HCT116 (cell line): ENCODE results near the gene FBN3. TPM values are rescaled to one million over a fixed set of nuclear protein-coding genes. Genes with fewer than 3 reads are reported as not detected.

ENCODE experiments used
- ATAC-seq: fragments of 200-7000 bp; cut with Tn5 transposase; 2 replicates; pipeline ENCODE4 v1.9.1; 2020; ENCODE audit warnings: mild to moderate bottlenecking, moderate library complexity
- BruUV-seq: library from RNA; stranded (reverse); fragments of 400-500 nt; replicated peaks from 2 replicates; lab custom pipeline; 2021; lab: Mats Ljungman, UMichigan
- CTCF ChIA-PET: fragments of 300-600 bp; sonication (Branson Sonifier 250); formaldehyde crosslinking; loops from one replicate; lab custom pipeline; 2021; ENCODE audit warnings: antibody characterized with exemption; lab: Charles Lee
- POLR2A ChIA-PET: fragments of 300-600, 350-600 bp; sonication (Branson Sonifier 250); formaldehyde crosslinking; loops from one replicate; lab custom pipeline; 2021; ENCODE audit warnings: antibody characterized with exemption; lab: Charles Lee
- RAD21 ChIA-PET, 2 experiments: fragments of 300-600 bp; sonication (Branson Sonifier 250); formaldehyde crosslinking; loops; one replicate each; lab custom pipeline; 2023; ENCODE audit warnings: low total read pairs in 2 of 2; ENCODE audit not compliant: uncharacterized antibody in 2 of 2, unreplicated experiment in 2 of 2, low non-redundant PET in 1 of 2; lab: Charles Lee
- DNase-seq: peaks from one replicate; pipeline ENCODE4 v3.0.0-alpha.2; 2010; ENCODE audit warnings: low read depth, low spot score
- H2AFZ ChIP-seq: fragments of 200-600 bp; shearing (Covaris generic), sonication (generic); 2 replicates; pipeline ENCODE4 v1.6.1; 2017; ENCODE audit warnings: low read depth, mixed run types, mixed read lengths, antibody characterized with exemption, low read length; ENCODE audit not compliant: poor library complexity, severe bottlenecking
- H3K27ac ChIP-seq: 2 replicates; pipeline ENCODE4 v1.5.1; 2012; ENCODE audit warnings: low read depth, low read length
- H3K27me3 ChIP-seq: fragments of 200-600 bp; sonication (generic); 2 replicates; pipeline ENCODE4 v1.6.1; 2016; ENCODE audit warnings: mixed run types, low read length, mixed read lengths; ENCODE audit not compliant: insufficient read depth
- H3K36me3 ChIP-seq, 2 experiments: fragments of 200-500 bp in 1 of 2; fragments of 200-600 bp in 1 of 2; sonication (Bioruptor generic) in 1 of 2; sonication (generic) in 1 of 2; 2 replicates each; pipeline versions ENCODE4 v1.5.1 to v1.6.1; 2014 to 2016; ENCODE audit warnings: low read length in 2 of 2, inconsistent platforms in 1 of 2, mixed read lengths in 1 of 2, mixed run types in 1 of 2; ENCODE audit not compliant: insufficient read depth in 2 of 2, control insufficient read depth in 1 of 2
- H3K4me1 ChIP-seq, 2 experiments: fragments of 200-600 bp in 1 of 2; sonication (generic) in 1 of 2; 2 replicates each; pipeline versions ENCODE4 v1.5.1 to v1.6.1; 2012 to 2017; ENCODE audit warnings: low read length in 2 of 2, inconsistent platforms in 1 of 2, mild to moderate bottlenecking in 1 of 2, mixed read lengths in 1 of 2, mixed run types in 1 of 2, moderate library complexity in 1 of 2; ENCODE audit not compliant: insufficient read depth in 2 of 2, control insufficient read depth in 1 of 2
- H3K4me2 ChIP-seq: fragments of 200-600 bp; sonication (generic); 2 replicates; pipeline ENCODE4 v1.6.1; 2017; ENCODE audit warnings: mixed run types, low read length, mixed read lengths
- H3K4me3 ChIP-seq, 2 experiments: fragments of 200-600 bp in 1 of 2; sonication (generic) in 1 of 2; replicated peaks in 1 of 2; 2 replicates each; pipeline ENCODE4 v1.5.1; 2011 to 2016; ENCODE audit warnings: low read length in 2 of 2, control low read depth in 1 of 2, low read depth in 1 of 2, mild to moderate bottlenecking in 1 of 2, mixed read lengths in 1 of 2, mixed run types in 1 of 2
- H3K79me2 ChIP-seq: fragments of 200-600 bp; sonication (generic); 2 replicates; pipeline ENCODE4 v1.6.1; 2017; ENCODE audit warnings: mild to moderate bottlenecking, mixed run types, low read length, moderate library complexity, mixed read lengths; ENCODE audit not compliant: insufficient read depth
- H3K9ac ChIP-seq: fragments of 200-600 bp; sonication (generic); 2 replicates; pipeline ENCODE4 v1.6.1; 2016; ENCODE audit warnings: low read length, mixed read lengths
- H3K9me2 ChIP-seq: fragments of 200-600 bp; sonication (generic), shearing (Covaris generic); 2 replicates; pipeline ENCODE4 v1.6.1; 2017; ENCODE audit warnings: mixed run types, mild to moderate bottlenecking, moderate library complexity; ENCODE audit not compliant: insufficient read depth
- H3K9me3 ChIP-seq, 2 experiments: fragments of 200-500 bp in 1 of 2; fragments of 200-600 bp in 1 of 2; sonication (Bioruptor generic) in 1 of 2; sonication (generic) in 1 of 2; 2 replicates each; pipeline ENCODE4 v1.6.1; 2014 to 2017; ENCODE audit warnings: low read length in 2 of 2, mixed read lengths in 2 of 2, inconsistent platforms in 1 of 2, low read depth in 1 of 2, mild to moderate bottlenecking in 1 of 2, mixed run types in 1 of 2, moderate library complexity in 1 of 2; ENCODE audit not compliant: control insufficient read depth in 1 of 2, insufficient read depth in 1 of 2
- H4K20me1 ChIP-seq: fragments of 200-600 bp; sonication (generic), shearing (Covaris generic); 2 replicates; pipeline ENCODE4 v1.6.1; 2017; ENCODE audit warnings: mixed run types, mild to moderate bottlenecking, moderate library complexity; ENCODE audit not compliant: insufficient read depth
- ATF3 ChIP-seq: IDR thresholded peaks from 2 replicates; pipeline ENCODE4 v1.6.1; 2012
- CBX3 ChIP-seq: IDR thresholded peaks from 2 replicates; pipeline ENCODE4 v1.6.1; 2012; ENCODE audit warnings: low read depth
- CEBPB ChIP-seq: IDR thresholded peaks from 2 replicates; pipeline ENCODE4 v1.6.1; 2012; ENCODE audit warnings: low read depth
- EGR1 ChIP-seq: IDR thresholded peaks from 2 replicates; pipeline ENCODE4 v1.6.1; 2012; ENCODE audit warnings: low read depth
- EZH2 ChIP-seq: fragments of 200-600 bp; sonication (generic); IDR thresholded peaks from 2 replicates; pipeline ENCODE4 v1.6.1; 2017; ENCODE audit warnings: antibody characterized with exemption, mixed run types
- JUND ChIP-seq: IDR thresholded peaks from 2 replicates; pipeline ENCODE4 v1.6.1; 2012
- RAD21 ChIP-seq: IDR thresholded peaks from 2 replicates; pipeline ENCODE4 v1.6.1; 2012; ENCODE audit warnings: low read depth, mild to moderate bottlenecking
- YY1 ChIP-seq: IDR thresholded peaks from 2 replicates; pipeline ENCODE4 v1.6.1; 2011; ENCODE audit warnings: low read length, low read depth, moderate library complexity, mild to moderate bottlenecking; ENCODE audit not compliant: insufficient replicate concordance; ENCODE audit errors: extremely low read depth
- ZFX ChIP-seq: fragments of 450-650 bp; IDR thresholded peaks from 2 replicates; pipeline ENCODE4 v1.6.1; 2017
- ZNF274 ChIP-seq: fragments of 200-500 bp; sonication (Bioruptor generic); IDR thresholded peaks from 2 replicates; pipeline ENCODE4 v1.6.1; 2014; ENCODE audit warnings: mild to moderate bottlenecking, low read depth, low read length, inconsistent platforms
- intact Hi-C: fragments of 100-400 bp; cut with micrococcal nuclease; formaldehyde crosslinking; loops from 2 replicates; pipeline ENCODE4 v1.10.0; 2022
- total RNA-seq: library from RNA; stranded (reverse); gene quantifications from one replicate; pipeline ENCODE4 v1.2.1, GENCODE V29; 2021; ENCODE audit not compliant: unreplicated experiment
- TF ChIP-seq, protein P1 (sequence below): IDR thresholded peaks from 2 replicates; pipeline ENCODE4 v1.6.1; 2012; ENCODE audit warnings: low read depth
- TF ChIP-seq, protein P2 (sequence below): IDR thresholded peaks from 2 replicates; pipeline ENCODE4 v1.6.1; 2011; ENCODE audit warnings: mild to moderate bottlenecking, low read length, moderate library complexity; ENCODE audit not compliant: insufficient replicate concordance; ENCODE audit errors: extremely low read depth

FBN3 gene
- total RNA-seq, 1 experiment from 2014 or later = 6.6 TPM

DNA sequence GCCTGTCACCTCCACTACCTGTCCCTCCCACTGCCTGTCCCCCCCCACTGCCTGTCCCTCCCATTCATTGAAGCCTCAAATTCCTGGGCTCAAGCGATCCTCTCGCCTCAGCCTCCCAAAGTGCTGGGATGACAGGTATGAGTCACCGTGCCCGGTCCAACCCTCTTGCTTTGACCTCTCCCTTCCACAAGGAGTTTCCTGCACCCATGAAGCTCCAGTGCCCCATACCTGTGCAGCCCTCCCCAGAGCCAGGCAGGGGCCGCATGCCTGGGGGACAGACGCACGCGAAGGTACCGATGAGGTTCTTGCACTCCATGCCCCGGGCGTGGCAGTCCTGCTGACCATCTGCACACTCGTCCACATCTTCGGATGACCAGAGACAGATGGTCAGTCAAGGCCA is 62.5 kb downstream of the FBN3 start:
- H3K9me2 ChIP-seq = no peaks in the 10 kb centered on the region
- H3K27me3 ChIP-seq = no peaks in the 10 kb centered on the region
- intact Hi-C loops = no loop called here
- ATAC-seq (0 out of 2 replicates have a peak, but pooled peaks have one; percentile 48), DNase-seq (no peak)
- no peaks in the 10 kb centered on the region for H3K36me3 ChIP-seq
- no peak overlapping the region for H3K4me3 ChIP-seq
- ChIA-PET CTCF (no interaction called here), RAD21 (no interaction called here), POLR2A (no interaction called here)
- H3K27ac ChIP-seq = no peak overlapping the region
- peaks cover 13 to 18% of the 10 kb centered on the region in 2 experiments; a peak in 3 of 4 replicates for H3K4me1 ChIP-seq
- no peak overlapping the region for H3K9ac ChIP-seq
- peak overlapping the region; percentile 74 for H3K4me2 ChIP-seq
- no peak overlapping the region for H2AFZ ChIP-seq
- BruUV-seq = no TSS peak
- H4K20me1 ChIP-seq = no peaks in the 10 kb centered on the region
- TF ChIP-seq ATF3 = no peak
- TF ChIP-seq, protein P1, sequence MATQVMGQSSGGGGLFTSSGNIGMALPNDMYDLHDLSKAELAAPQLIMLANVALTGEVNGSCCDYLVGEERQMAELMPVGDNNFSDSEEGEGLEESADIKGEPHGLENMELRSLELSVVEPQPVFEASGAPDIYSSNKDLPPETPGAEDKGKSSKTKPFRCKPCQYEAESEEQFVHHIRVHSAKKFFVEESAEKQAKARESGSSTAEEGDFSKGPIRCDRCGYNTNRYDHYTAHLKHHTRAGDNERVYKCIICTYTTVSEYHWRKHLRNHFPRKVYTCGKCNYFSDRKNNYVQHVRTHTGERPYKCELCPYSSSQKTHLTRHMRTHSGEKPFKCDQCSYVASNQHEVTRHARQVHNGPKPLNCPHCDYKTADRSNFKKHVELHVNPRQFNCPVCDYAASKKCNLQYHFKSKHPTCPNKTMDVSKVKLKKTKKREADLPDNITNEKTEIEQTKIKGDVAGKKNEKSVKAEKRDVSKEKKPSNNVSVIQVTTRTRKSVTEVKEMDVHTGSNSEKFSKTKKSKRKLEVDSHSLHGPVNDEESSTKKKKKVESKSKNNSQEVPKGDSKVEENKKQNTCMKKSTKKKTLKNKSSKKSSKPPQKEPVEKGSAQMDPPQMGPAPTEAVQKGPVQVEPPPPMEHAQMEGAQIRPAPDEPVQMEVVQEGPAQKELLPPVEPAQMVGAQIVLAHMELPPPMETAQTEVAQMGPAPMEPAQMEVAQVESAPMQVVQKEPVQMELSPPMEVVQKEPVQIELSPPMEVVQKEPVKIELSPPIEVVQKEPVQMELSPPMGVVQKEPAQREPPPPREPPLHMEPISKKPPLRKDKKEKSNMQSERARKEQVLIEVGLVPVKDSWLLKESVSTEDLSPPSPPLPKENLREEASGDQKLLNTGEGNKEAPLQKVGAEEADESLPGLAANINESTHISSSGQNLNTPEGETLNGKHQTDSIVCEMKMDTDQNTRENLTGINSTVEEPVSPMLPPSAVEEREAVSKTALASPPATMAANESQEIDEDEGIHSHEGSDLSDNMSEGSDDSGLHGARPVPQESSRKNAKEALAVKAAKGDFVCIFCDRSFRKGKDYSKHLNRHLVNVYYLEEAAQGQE = no peak
- no peak for TF ChIP-seq RAD21
- TF ChIP-seq EGR1 = no peak
- no peak for TF ChIP-seq ZFX
- TF ChIP-seq, protein P2, sequence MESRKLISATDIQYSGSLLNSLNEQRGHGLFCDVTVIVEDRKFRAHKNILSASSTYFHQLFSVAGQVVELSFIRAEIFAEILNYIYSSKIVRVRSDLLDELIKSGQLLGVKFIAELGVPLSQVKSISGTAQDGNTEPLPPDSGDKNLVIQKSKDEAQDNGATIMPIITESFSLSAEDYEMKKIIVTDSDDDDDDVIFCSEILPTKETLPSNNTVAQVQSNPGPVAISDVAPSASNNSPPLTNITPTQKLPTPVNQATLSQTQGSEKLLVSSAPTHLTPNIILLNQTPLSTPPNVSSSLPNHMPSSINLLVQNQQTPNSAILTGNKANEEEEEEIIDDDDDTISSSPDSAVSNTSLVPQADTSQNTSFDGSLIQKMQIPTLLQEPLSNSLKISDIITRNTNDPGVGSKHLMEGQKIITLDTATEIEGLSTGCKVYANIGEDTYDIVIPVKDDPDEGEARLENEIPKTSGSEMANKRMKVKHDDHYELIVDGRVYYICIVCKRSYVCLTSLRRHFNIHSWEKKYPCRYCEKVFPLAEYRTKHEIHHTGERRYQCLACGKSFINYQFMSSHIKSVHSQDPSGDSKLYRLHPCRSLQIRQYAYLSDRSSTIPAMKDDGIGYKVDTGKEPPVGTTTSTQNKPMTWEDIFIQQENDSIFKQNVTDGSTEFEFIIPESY = no peak
- no peak for TF ChIP-seq CEBPB
- no peak for TF ChIP-seq YY1
- TF ChIP-seq CBX3 = no peak
- no peak for TF ChIP-seq JUND
- no peak for TF ChIP-seq ZNF274
- TF ChIP-seq EZH2 = no peak
- TF ChIP-seq, all 23 proteins: peak for 0
- Histone ChIP-seq H3K79me2 (no peaks in the 10 kb centered on the region), H3K9me3 (no peaks in the 10 kb centered on the region)
